Measurements from ENCODE around the gene SERPINH1. TPM values are rescaled to one million over a fixed set of nuclear protein-coding genes. Genes with fewer than 3 reads are reported as not detected.

SERPINH1 gene
- polyA plus RNA-seq (2013, experiment 1 of 2; ENCODE audit: insufficient read length) = 2,465 TPM
- polyA plus RNA-seq (2013, experiment 2 of 2; ENCODE audit: insufficient read length) = 2,311 TPM

- peak; percentile 97 for DNase-seq
Observed at GRCh38 chr11:75562048-75562835, at the start of gene SERPINH1. TSS of gene SERPINH1 (plus strand) at chr11:75562253. CDS start at chr11:75566350, 4,097 bp downstream.

- DNase-seq = peak; percentile 23
Observed at GRCh38 chr11:75513250-75513649, 48.8 kb upstream of the SERPINH1 start.

GRCh38 chr11:75514596-75514995 is 47.5 kb upstream of the SERPINH1 start:
- no peak for DNase-seq

DNA sequence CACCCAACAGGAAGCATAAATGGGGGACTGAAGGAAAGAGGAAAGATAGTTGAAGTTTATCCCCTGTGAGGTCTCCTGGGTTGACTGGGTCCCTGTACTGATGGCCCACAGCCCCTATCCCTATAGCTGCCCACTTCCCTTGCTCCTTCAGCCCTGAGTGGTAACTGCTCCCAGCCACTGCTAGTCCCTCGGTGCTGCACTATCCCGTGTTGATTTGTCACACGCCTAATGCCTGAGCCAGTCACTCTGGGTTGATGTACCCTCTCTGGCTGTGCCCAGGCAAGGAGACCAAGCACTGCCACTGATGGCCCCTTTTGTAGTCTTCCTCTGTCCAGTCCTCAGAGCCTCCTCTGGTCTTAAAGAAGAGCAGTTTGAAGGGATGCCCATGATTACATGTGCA is 45.9 kb upstream of the SERPINH1 start:
- no peak for DNase-seq

- no peak for DNase-seq
Observed at GRCh38 chr11:75516886-75517285, 45.2 kb upstream of the SERPINH1 start.

- DNase-seq = no peak
Observed at GRCh38 chr11:75518204-75518549, 43.9 kb upstream of the SERPINH1 start.

GRCh38 chr11:75518771-75519653 is 43.0 kb upstream of the SERPINH1 start:
- DNase-seq = no peak

DNA sequence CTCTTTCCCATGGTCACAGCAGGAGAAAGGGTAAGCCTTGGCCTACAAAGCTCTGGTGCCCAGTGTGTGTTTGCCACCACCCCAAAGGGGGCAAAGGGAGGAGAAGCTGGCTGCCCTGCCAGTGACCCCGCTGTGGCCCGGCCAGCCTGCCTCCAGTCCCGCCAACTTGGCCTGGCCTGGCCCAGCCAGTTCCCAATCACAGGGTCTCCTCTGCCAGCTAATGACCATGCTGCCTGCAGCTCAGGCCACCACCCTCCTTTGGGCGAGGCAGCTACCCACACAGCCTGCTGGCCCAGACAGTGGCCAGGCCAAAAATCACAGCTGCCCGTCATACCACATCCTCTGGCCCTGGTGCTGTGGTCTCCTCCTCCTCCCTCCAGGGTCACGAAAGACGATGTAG is 41.4 kb upstream of the SERPINH1 start:
- DNase-seq = no peak

DNA sequence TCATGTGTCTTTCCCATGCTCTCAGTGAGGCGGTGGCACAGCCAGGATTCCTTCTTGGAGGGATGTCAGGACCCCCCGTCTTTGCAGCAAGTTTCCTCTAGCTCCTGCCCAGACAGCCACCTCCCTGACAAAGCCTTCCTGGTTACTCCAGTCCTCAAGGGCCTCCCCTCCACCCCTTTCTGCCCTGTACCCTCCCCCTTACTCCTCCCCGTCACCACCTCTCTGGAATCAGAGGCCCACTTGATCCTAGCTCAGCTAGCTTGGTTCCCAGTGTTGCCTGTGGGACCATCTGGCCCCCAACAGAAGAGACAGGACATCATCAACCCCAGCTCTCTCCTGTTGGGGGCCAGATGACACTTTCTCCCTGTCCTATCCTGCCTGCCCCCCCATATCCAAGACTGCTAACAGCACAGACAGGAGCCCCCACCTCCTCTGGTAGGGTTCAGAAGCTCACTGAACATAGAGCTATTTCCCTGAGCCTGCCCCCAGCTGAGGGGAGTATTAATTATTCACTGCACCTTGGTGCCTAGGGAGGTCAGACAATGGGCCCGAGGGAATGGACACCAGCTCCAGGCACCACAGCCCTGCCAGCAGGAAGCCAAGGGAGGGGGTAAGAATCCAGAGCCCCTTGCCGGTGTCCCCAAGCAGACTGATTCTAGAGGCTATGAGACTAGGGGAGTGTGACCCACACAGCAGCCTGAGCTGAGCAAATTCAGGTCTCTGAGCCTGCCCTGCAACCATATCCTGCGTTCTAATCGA is 39.6 kb upstream of the SERPINH1 start:
- DNase-seq = no peak

DNA sequence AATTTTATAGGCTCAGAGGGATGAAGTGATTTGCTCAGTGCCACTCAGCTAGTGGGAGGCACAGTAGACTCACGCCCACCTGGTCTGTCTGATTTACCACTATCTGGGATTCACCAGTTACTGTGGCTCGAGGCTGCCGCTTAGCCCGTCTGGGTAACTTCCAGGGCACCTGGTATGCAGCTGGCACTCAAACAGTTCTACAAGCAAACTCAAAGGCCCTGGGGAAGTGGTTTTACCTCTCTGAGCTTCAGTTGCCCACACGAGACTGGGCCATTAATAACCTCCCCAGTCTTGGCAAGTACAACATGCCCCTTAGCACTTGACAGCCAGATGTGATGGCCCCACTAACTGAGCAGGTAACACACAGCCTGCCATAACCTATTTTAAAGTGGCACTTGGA is 38.9 kb upstream of the SERPINH1 start:
- DNase-seq = no peak

DNA sequence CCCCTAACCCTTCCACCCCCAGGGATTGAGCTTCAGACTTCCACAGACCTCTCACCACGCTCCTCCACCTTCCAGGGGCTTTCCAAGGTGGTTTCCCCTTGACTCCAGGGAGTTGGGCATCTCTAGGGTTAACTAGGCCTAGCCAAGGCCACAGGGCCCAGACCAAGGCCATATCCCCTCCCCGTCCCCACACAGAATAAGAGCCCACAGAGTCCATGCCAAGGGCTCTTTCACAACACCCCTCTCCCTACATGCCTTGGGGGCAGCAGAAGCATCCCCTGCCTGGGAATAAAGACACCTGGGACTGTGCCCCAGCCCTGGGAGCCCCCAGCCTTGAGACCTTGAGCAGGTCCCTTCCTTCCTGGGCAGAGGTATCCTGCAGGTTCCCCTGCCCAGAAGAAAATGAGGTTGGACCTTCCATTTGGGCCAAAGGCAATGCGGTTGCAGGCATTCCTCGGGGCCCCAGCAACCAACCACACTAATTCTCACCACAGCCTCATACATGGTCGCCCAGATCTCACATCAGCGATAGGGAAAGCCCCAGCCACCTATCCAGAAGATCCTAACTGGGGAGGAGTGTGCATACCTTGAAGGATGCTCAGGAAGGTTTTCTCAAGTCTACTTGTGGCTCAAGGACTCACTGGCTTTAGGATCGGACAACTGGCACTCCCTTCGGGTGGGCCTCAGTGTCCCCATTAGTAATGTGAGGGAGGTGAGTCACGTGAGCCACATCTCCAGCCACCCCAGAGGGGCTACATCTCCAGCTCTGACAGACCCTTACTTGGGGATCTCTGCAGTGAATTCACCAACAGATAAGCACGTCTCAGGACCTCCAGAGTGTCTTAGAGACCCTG is 38.0 kb upstream of the SERPINH1 start:
- DNase-seq = no peak

GRCh38 chr11:75524665-75525432 is 37.2 kb upstream of the SERPINH1 start:
- peak; percentile 20 for DNase-seq

DNA sequence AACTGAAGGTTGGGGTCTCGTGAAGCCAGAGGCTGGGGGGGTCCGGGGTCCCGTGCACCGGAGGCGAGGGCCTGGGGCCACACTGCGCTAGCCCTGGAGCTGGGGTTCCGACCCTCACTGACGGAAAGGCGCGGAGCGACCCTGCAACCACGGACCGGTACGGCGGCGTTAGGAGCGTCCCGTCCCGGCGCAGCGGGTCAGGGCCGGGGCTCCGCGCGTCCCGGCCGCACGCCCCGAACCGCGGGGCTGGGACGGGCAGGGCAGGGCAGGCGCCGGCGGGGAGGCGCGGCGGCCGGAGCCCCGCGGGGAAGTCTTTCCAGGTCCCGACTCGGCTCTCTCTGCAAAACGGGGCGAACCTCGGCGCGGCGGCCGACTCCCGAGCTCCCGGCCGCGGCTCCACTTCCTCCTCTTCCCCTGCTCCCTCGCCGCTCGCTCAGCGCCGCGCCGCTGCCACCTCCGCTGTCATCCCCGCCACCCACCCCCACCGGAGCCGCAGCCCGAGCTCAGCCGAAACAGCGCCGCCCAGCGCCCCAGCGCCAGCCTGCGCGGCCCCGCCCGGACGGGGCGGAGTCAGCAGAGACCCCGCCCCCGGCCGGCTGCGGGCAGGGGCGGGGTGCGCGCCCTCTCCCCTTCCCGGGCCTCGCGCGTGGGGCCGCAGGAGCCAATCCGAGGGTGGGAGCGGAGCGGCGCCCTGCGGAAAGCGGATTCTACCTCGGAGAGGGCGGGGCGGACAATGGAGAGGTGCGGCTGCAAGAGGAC is 36.4 kb upstream of the SERPINH1 start, which contains the start of gene GDPD5:
Gene GDPD5 (minus strand): TSS at position 509 of the 759 bp plus-strand sequence. CDS start 48,206 bp downstream, outside the sequence.
- DNase-seq = peak; percentile 85

GRCh38 chr11:75526192-75526541 is 35.9 kb upstream of the SERPINH1 start:
- DNase-seq = no peak

DNA sequence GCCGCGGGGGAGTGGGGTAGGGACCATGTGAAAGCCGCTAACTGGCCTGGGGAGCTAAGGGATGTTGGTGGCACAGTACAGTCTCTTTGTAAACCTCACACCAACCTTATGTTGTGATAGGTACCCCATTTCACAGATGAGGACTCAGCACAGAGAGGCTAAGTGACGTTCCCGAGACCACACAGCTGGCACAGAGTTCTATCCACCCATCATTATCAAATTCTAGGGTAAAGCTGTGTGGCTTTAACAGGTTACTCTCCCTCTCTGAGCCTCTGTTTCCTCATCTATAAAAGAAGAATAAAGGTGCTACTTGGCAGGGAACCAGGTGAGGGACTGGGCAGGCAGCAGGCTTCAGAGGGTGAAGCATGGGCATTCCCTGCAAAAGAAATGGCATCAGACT is 34.9 kb upstream of the SERPINH1 start:
- no peak for DNase-seq

DNA sequence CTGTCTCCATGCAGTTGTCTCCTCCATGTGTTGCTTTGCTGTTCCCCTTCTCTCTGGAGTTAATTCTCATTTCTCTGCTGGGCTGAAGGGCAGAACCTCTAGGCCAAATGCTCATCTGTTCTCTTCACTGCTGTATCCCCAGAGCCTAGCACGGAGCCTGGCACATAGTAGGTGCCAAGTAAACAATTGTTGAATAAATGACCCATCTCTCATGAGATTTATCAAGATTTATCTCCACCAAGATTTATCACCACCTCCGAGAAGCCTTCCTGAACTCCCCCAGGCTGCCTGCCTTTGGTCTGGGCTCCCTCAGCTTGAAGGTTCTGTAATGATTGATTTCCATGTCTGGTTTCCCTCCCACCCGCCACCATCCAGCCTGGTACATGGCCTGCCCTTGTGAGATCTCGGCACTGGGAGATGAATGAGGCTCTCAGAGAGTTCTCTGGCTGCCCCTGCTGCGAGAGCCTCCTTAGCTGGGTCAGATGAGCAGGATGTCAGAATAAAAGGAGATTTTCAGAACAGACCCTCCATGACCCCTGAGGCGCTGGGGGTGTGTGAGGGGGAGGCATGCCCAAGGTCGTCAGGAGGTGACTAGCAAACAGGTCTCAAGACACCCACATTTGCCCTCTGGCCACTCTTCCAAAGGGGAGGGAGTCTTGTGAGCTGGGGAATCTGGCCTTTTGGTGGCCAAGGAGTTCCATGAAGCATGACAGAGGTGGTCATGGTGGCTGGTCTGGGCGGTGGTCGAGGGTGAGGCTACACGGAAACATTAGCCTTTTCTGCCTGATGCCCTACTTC is 33.9 kb upstream of the SERPINH1 start:
- no peak for DNase-seq

- DNase-seq = no peak
Observed at GRCh38 chr11:75530577-75530976, 31.5 kb upstream of the SERPINH1 start.

- DNase-seq = no peak
Observed at GRCh38 chr11:75531325-75531724, 30.7 kb upstream of the SERPINH1 start.
